GM11168 (cell line): ENCODE data around the gene ANKMY1.

Source experiments
- in situ Hi-C: fragments of 300-500 bp; cut with MboI; formaldehyde crosslinking; loops from one replicate; pipeline ENCODE4 v1.12.0; 2022; ENCODE audit warnings: low sequenced_read_pairs; ENCODE audit not compliant: unreplicated experiment

Gene ANKMY1

GRCh38 chr2:240452462-240453256 lies 105.1 kb downstream of the ANKMY1 start:
- in situ Hi-C loops: no loop called here

GRCh38 chr2:240451791-240452461 lies 105.9 kb downstream of the ANKMY1 start:
- in situ Hi-C loops: no loop called here

- in situ Hi-C loops: no loop called here
These were observed 106.6 kb downstream of the ANKMY1 start for GRCh38 chr2:240451108-240451611.

GRCh38 chr2:240450532-240451107 lies 107.2 kb downstream of the ANKMY1 start:
- in situ Hi-C loops: no loop called here

GRCh38 chr2:240449764-240450531 lies 107.8 kb downstream of the ANKMY1 start:
- in situ Hi-C loops: no loop called here

GRCh38 chr2:240448387-240449274 lies 109.2 kb downstream of the ANKMY1 start:
- in situ Hi-C loops: no loop called here

- in situ Hi-C loops: no loop called here
These were observed 109.9 kb downstream of the ANKMY1 start for GRCh38 chr2:240447934-240448333.

GRCh38 chr2:240447331-240447730 lies 110.5 kb downstream of the ANKMY1 start:
- in situ Hi-C loops: no loop called here

GRCh38 chr2:240446664-240447175 lies 111.1 kb downstream of the ANKMY1 start:
- in situ Hi-C loops: no loop called here

- in situ Hi-C loops: no loop called here
These were observed 111.7 kb downstream of the ANKMY1 start for GRCh38 chr2:240445961-240446663.

- in situ Hi-C loops: no loop called here
These were observed 113.3 kb downstream of the ANKMY1 start for GRCh38 chr2:240444464-240444863.

- in situ Hi-C loops: no loop called here
These were observed 113.9 kb downstream of the ANKMY1 start for GRCh38 chr2:240443891-240444301.

GRCh38 chr2:240442891-240443715 lies 114.7 kb downstream of the ANKMY1 start:
- in situ Hi-C loops: no loop called here

GRCh38 chr2:240441993-240442411 lies 115.8 kb downstream of the ANKMY1 start:
- in situ Hi-C loops: no loop called here

- in situ Hi-C loops: no loop called here
These were observed 116.3 kb downstream of the ANKMY1 start for GRCh38 chr2:240441326-240441992.

- in situ Hi-C loops: no loop called here
These were observed 117.0 kb downstream of the ANKMY1 start for GRCh38 chr2:240440704-240441320.

GRCh38 chr2:240440251-240440650 lies 117.5 kb downstream of the ANKMY1 start:
- in situ Hi-C loops: no loop called here
